Epithelial cell of proximal tubule (primary cell): ENCODE data around the gene WRNIP1. TPM values are rescaled to one million over a fixed set of nuclear protein-coding genes. Genes with fewer than 3 reads are reported as not detected.

Experiments used
- DNase-seq: peaks from one replicate; pipeline ENCODE4 v3.0.0-alpha.2; 2011; ENCODE audit warnings: low read depth
- H3K4me3 ChIP-seq: 2 replicates; pipeline ENCODE4 v1.5.1; 2011; ENCODE audit warnings: low read depth, mild to moderate bottlenecking, low read length
- CTCF ChIP-seq: conservative IDR thresholded peaks from 2 replicates; pipeline ENCODE4 v1.5.1; 2012; ENCODE audit warnings: low read depth, mild to moderate bottlenecking, low read length
- total RNA-seq: library from RNA; depleted of rRNA; stranded (reverse); fragments of >200 nt; gene quantifications from 2 replicates; pipeline ENCODE4 v1.2.3, GENCODE V29; 2015

Gene WRNIP1
- total RNA-seq, 1 donor from 2014 or later = 71.4 TPM

DNA sequence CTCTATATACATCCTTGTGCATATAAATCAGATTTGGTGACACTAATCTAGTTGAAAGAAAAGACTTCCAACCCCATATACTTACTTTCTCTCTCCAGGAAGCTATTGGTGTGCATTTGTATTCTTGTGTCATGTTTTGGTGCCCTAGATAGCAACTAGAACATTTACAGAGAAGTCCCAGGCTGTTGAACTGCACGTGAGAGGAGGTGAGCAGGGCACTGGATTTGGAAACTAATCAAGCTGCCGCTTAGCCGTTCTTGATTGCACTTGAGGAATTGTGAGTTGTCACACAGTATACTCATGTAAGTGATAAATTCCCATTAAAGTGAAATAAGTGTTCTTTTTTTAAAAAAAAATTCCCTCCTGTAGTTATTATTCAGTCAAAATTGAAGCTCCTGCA lies 7.6 kb downstream of the WRNIP1 start:
- no peak for TF ChIP-seq CTCF
- DNase-seq = no peak
- no peak overlapping the region for H3K4me3 ChIP-seq

- TF ChIP-seq CTCF = no peak
- no peak for DNase-seq
- H3K4me3 ChIP-seq = no peak overlapping the region
Observed at GRCh38 chr6:2773449-2773848, 8.3 kb downstream of the WRNIP1 start.

- no peak for DNase-seq
- no peak for TF ChIP-seq CTCF
- H3K4me3 ChIP-seq = no peak overlapping the region
Observed at GRCh38 chr6:2775003-2775402, 9.8 kb downstream of the WRNIP1 start.

GRCh38 chr6:2777249-2777648 lies 12.1 kb downstream of the WRNIP1 start:
- no peak for DNase-seq
- TF ChIP-seq CTCF = no peak
- no peak overlapping the region for H3K4me3 ChIP-seq

GRCh38 chr6:2780102-2780737 lies 15.0 kb downstream of the WRNIP1 start:
- no peak for TF ChIP-seq CTCF
- H3K4me3 ChIP-seq = no peak overlapping the region
- DNase-seq = no peak

DNA sequence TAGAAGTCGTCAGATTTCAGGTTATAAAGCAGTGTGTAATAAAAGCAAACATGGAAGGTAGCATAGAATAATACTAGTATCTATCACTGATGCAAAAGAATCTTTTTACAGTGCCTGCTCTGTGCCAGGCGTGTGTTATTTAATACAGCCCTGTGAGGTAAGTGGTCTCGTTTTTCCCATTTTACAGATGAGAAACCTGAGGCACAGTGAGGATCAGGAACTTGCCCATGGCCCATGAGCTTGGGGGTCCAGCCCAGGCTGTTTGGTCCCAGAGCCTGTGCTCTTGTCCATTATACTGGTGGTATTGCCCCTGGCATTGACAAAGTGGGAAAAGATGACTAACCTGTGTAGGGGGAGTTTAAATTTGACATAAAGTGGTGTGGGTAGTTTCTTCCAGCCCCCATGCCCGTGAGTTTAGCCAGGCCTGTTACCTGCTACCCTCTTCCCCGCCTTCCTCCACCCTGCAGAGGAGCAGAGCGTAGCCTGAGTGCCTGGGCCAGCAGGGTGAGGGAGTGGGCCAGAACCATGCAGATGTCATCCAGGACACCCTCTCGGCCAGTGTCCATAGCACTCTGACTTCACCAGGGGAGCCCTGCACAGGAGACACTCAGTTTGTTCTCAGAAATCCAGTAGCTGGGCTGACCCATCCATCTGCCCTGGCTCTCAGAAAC lies 16.6 kb downstream of the WRNIP1 start:
- TF ChIP-seq CTCF = no peak
- no peak for DNase-seq
- no peak overlapping the region for H3K4me3 ChIP-seq

- no peak for DNase-seq
- no peak overlapping the region for H3K4me3 ChIP-seq
- no peak for TF ChIP-seq CTCF
Observed at GRCh38 chr6:2782356-2782708, 17.1 kb downstream of the WRNIP1 start.
